ENCODE results near the gene UBAC2.
A peak's percentile ranks its signal among the peaks of the same experiment; 100 is the strongest.
"Not testable (repeated sequence)": the region's sequence is repeated elsewhere in the genome, so short reads cannot be mapped to it uniquely, and the experiment has no call there.

Gene UBAC2

DNA sequence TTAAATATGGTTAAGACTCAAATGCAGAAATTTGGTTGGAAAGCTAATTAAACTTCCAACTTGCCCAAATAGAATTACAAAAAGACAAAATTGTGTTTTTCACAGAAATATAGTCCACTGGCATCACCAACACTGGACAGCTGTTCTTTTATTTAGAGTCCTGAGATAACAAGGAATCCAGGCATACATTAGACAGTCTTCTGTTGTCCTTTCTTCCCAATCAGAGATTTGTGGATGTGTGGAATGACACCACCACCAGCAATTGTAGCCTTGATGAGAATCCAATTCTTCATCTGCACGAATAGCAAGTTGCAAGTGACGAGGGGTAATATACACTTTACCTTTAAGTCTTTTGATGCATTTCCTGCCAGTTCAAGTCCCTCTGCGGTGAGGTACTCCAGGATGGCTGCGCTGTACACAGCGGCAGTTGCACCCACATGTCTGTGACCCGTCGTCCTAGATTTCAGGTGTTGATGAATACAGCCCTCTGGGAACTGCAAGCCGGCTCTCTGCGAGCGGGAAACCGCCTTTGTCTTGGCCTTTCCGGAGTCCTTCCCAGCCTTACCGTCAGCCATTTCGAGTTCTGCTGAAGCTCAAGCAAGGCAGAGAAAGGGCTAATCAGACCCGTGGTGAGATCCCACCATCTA is 14.7 kb downstream of the UBAC2 start:
- no peak for FAIRE-seq

DNA sequence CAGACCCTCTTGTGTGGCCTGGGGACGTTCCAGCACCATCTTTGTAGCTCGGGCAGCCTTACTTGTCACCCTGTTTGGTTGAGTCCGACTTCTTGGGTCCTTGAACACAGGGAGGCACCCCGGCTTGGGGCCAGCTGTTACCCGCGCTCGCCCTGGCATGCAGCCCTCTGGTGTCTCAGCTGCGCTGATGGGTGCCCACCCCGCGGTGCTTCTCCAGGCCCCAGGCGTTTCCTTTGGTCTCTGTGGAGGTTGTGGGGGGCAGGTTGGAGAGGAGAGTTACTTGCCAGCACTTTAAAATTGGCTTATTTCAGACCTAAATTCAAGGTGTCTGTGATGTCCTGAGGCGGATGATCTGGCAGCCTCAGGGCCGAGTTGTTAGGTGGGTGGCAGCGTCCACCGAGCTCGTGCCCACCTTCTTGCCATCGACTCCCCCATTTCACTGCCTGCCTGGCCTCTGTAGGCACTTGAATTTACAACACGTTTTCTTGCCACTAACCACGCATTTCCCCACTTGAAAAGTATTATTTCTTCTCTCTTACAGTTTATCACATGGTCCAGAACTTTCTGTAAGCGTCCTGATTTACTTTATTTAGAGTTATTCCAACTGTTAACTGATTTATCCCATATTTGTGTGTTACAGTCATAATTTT is 16.9 kb downstream of the UBAC2 start:
- no peak for FAIRE-seq

- FAIRE-seq: no peak
Measured at GRCh38 chr13:99218126-99218525, 17.5 kb downstream of the UBAC2 start.

- FAIRE-seq: peak; percentile 9
Measured at GRCh38 chr13:99218545-99218944, 17.9 kb downstream of the UBAC2 start.

DNA sequence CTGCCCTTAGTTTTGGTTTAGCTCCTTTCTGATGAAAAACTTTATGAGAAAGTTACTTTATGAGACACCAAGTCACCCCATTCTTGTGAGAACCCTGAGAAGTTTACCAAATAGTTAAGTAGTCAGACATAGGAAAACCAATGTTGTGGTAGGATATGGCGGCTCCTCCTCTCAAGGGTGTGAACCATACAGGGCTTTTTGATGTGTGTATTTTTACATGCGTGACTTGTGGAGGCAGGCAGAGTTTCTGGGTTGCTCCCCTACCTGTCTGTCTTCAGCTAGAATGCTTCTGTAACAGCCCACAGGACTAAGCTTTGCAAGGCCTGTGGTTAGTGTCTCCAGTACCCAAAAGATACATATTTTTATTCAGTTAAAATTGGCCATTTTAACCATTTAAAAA is 18.3 kb downstream of the UBAC2 start:
- FAIRE-seq: no peak

- FAIRE-seq: no peak
Measured at GRCh38 chr13:99220199-99220935, 19.7 kb downstream of the UBAC2 start.

DNA sequence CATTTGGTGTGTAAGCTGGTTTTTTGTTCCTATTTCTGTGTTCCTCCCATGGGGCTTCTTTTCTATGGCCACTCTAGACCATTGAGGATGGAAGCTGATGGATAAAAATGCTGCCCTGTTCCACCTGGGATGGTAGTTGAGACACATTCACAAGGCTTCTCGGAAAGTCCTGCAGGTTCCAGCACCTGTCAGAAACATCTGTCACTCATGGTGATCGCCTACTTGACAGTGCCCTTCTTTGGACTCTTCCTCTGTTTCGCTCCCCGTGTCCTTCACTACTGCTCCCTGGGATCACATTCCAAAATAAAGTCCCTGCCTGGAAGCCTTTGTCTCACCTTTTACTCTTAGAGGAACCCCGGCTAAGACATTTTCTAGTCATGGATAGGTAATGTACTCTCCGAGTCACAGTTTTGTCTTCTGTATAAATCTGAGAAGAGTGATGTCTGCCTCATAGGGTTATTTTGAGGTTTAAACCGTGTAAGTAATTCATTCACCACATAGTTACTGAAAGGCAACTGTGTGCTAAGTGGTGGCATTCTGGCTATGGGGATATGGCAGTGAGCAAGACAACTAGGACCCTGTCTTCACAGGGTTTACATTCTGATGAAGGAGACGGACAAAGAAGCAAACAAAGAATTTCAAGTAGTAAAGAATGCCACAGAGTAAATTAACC is 21.0 kb downstream of the UBAC2 start:
- no peak for FAIRE-seq

DNA sequence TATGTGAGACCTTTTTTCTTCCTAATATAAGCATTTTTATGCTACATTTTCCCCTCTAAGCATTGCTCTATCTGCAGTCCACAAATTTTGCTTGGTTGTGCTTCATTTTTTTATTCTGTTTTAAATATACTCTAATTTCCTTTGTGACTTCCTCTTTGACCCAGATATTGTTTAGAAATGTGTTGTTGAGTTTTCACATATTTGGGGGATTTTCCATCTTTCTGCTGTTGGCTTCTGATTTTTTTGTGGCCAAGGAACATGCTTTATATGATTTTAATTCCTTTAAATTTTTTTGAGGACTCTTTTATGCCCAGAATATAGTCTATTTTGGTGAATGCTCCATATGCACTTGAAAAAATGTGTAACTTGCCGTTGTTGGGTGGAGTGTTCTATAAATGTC is 22.9 kb downstream of the UBAC2 start:
- no peak for FAIRE-seq

DNA sequence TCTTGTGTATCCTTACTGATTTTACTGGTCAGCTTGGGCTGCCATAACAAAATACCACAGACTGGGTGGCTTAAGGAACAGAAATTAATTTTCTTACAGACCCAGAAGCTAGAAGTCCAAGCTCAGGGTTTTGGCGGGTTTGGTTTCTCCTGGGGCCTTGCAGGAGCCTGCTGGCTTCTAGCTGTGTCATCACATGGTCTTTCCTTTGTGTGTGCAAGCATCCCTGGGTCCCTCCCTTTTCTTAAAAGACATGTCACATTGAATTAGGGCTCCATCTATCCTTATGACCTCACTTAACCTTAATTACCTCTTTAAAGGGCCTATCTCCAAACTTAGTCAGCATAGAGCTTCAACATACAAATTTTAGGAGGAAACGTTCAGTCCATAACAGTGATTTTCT is 23.4 kb downstream of the UBAC2 start:
- no peak for FAIRE-seq

DNA sequence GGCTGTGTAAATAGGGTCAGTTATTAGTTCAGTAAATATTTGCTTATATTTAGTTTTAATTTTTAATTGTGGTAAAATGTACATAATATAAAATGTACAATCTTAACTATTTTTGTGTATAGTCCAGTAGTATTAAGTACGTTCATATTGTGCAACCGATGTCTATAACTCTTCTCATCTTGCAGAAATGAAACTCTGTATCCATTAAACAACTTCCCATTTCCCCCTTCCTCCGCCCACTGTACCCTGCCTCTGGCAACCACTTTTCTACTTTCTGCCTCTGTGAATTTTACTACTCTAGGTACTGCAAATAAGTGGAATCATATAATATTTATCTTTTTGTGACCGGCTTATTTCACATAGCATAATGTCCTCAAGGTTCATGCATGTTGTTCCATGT is 24.4 kb downstream of the UBAC2 start:
- FAIRE-seq: no peak

DNA sequence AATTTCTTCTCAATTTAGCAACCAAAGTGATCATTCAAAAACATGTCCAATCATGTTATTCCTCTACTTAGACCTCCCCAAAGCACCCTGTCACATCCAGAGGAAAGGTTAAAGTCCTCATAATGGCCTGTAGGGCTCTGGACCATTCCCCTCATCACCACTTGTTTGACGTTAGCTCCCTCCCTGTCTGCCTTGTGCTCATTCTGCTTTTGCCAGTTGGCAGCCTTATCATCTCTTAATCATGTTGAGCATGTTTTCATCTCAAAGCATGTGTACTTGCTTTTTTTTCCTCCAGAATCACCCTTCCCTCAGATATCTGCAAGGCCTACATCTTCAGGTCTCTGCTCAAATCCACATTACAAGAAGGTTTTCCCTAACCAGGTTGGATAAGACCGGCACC is 25.9 kb downstream of the UBAC2 start:
- FAIRE-seq: no peak

GRCh38 chr13:99227331-99227900 is 26.8 kb downstream of the UBAC2 start:
- no peak for FAIRE-seq

DNA sequence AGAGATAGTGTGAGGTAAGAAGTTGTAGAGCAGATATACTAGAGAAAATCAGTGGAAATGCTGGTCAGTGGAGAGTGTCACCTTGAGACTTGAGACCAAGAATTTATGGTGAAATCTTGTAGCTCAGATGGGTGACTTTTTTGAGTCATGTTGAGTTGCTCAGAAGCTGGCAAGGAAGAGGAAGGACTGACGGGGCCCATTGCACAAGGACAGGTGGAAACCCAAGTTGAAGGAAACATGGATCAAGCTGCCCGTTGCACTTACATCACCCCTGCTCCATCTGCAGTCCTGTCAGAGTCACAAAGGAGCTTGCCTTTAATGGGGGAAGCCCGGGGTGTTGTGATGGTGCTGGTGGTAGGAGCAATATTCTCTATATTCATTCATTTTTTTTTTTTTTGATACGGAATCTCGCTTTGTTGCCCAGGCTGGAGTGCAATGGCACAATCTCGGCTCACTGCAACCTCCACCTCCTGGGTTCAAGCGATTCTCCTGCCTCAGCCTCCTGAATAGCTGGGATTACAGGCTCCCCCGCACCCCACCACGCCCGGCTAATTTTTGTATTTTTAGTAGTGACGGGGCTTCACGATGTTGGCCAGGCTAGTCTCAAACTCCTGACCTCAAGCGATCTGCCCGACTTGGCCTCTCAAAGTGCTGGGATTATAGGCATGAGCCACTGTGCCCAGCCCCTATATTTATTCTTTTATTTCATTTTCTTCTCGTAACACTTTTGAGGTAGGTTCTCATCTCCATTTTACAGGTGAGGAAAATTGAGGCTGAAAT is 27.4 kb downstream of the UBAC2 start:
- no peak for FAIRE-seq

DNA sequence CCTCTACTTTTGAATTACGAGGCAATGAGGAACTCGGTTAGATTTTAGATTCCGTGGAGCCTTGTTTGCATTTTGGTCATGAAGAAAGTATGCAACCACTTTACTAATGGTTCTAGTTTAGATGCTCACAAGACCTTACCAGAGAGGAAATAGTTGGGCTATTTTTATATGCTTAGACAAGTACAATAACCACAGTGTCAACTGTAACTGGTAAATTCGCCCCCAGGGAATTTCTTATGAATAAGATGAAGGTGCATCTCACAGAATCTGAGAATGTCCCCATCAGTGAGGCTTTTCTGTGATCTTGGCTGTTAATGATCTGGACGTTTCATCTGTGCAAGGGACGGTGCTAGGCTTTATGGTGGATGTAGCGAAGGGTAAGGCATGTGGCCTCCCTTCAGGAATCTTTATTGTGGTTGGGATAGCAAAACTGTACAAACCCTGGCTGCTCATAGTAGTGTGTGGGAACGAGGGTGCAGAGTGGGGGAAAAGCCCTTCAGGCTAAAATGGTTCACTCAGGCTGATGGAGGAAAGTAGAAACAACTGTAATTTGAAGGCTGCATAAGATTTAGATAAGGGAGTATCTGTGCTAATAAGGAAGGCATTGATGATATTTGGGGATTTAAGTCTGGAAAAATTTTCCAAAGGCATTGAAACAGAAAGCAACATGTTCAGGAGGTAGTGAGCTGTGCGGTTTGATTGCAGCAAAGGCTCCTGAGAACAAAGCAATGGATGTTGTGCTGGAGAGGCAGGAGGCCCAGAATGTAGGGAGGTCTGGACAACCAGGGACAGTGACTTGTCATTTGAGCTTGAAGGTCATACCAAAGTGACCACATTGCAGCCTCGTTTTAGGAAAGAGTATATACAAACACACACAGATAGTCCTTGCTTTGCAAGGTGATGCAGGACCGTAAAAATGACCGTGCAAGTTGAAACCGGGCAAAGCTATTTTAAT is 28.4 kb downstream of the UBAC2 start:
- FAIRE-seq: no peak

GRCh38 chr13:99230588-99230987 is 29.9 kb downstream of the UBAC2 start:
- FAIRE-seq: not testable (repeated sequence)

GRCh38 chr13:99230991-99231390 is 30.3 kb downstream of the UBAC2 start:
- FAIRE-seq: no peak

DNA sequence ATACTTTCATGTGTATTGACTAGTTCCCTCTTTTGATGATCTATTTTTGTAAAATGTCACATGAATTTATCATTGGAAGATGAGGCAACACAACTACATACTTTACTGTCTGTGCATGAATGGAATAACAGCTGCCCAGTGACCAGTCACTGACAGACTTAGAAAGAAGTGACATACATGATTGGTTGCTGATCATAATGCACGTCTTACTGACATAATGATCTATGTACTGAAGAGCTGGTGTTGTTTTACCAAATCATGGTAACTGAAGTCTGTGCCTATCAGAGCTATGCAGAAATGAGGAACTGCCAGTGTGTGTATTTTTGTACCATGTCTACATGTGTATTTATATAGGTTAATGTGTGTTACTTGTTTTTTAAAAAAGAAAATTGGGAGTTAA is 31.1 kb downstream of the UBAC2 start:
- no peak for FAIRE-seq

- peak; percentile 5 for FAIRE-seq
Measured at GRCh38 chr13:99237981-99238662, 37.5 kb downstream of the UBAC2 start.

GRCh38 chr13:99246100-99246499 is 45.4 kb downstream of the UBAC2 start:
- no peak for FAIRE-seq

- FAIRE-seq: not testable (repeated sequence)
Measured at GRCh38 chr13:99249178-99249577, 48.5 kb downstream of the UBAC2 start.

DNA sequence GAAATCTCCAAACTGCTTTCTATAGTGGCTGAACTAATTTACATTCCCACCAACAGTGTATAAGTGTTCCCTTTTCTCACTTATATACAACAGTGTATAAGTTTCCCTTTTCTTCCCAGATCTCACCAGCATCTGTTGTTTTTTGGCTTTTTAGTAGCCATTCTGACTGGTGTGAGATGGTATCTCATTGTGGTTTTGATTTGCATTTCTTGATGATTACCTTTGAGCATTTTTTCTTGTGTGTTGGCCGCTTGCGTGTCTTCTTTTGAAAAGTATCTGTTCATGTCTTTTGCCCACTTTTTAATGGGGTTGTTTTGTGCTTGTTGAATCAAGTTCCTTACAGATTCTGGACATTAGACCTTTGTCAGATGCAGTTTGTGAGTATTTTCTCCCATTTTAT is 49.0 kb downstream of the UBAC2 start:
- FAIRE-seq: not testable (repeated sequence)
